Measurements from ENCODE around the gene LHPP.
"Not testable (repeated sequence)": the region's sequence is repeated elsewhere in the genome, so short reads cannot be mapped to it uniquely, and the experiment has no call there.

Gene LHPP

DNA sequence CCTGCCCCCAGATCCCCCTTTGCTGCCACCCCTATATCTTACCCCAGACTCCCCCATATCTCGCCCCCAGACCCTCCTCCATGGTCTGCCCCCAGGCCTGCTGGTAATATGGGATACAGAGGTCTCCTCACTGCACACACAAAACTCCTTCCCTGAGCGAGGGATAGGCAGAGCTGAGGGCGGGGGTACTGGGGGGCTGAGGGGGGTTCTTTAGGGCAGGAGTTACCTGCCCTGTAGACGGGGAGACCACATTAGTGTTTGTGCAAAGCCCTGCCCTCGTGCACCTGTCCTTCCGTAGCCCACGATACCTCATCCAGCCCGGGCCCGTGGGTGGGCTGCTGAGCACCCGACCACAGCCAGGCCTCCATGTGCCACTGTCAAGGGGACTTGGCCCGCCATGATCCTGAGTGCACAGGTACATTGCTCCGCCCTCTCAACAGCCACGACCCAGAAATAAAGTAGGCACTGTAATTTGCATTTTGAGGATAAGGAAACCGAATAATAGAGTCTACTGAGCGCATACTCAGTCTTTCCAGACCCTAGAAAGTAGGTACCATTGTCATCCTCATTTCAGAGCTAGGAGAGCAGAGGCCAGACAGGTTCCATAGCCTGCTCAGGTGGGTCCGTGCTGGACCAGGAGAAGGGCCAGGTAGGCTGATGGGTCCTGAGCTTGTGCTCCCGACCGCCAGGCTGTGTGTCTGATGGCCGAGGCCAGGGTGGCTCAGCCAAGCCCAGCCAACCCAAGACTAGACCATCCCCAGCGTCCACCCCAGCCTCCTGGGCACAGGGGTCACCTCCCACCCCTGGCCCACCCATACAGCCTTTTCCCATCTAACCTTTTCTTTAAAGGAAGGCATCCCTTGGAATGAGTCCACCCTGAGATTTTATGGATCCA lies 115.2 kb downstream of the LHPP start:
- DNase-seq = no peak

DNA sequence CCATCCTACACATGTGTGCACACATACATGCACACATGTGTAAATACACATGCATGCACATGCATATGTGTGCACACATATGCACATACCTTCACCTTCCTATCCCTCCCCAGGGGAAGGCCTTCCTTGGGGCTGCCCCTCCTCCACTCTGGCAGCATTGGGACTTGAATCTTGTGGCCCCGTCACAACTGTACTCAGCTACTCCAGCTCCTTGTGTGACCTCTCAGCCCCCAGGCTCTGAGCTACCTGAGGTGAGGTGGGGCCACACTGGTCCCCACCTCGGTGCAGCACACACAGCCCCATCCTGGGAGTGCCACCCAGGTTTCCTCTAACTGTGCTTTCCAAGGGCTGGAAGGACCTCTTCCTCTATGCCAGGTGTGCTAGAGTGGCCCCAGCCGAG lies 116.0 kb downstream of the LHPP start:
- DNase-seq = no peak

DNA sequence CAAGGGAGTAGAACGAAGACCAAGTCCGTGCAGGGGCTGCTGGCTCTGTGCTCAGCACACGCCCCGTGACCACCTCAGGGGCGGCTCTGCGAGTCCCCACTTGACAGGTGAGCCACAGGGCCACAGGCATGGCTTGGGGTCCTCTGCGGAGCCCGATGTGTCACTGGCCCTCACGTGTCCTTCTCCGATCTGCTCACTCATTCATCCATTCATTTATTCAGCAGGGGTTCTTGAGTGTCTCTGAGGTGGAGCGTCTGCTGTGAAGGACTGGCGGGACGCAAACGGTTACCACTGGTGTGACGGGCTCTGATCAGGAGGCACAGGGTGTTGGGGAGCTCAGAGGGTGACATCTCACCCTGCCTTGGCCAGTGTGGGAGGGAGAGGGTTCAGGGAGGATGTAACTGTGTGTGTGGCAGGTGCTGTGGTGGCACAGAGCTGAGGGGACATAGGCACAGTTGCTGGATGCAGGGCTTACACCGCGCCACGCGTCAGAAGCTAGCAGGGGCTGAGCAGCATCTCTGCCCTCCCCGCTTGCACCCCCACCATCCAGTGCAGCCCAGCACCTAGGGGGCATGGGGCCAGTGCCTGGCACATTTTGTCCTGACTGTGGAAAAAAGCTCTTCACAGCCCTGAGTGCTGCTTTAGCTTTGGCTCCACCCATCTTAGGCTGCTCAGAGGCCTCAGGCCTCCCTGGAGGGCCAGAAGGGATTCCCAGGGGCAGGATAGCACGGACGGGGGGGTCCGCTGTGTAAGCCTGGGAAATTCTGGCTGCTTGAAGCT lies 116.8 kb downstream of the LHPP start:
- DNase-seq = no peak

DNA sequence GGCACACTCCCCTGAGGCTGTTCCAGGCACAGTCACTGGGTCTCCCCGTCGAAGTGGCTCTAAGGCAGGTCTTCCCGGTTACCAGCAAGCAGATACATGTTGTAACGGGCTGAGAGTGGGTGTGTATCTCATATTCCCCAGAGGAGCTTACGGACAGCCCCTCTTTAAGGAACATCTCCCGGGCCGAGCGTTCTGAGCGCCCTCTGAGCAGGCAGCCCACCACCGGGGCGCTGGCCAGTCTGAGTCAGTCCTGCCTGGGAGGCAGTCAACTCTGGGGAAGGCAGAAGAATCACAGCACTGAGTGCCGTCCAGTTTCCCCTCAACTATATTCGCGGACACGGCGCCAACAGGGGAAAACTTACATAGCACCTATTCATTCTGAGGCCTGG lies 117.4 kb downstream of the LHPP start:
- DNase-seq = no peak

DNA sequence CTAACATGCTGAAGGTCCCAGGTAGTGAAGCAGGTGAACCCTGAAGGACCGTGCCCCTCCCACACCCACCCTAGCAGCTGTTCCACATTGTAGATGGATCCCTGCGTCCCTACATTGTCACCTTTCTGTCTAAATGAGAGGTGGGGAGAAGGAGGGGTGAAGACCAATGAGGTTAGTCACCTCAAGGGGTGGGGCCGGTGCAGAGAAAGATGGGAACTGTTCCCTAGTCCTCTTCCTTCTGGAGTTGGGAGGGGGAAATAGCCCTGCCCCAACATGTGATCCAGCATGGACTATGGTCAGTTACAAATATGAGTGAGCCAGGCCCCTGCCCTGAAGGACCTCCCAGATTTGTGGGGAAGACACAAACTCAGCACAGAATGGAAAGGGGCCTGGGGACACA lies 124.5 kb downstream of the LHPP start:
- DNase-seq = no peak

DNA sequence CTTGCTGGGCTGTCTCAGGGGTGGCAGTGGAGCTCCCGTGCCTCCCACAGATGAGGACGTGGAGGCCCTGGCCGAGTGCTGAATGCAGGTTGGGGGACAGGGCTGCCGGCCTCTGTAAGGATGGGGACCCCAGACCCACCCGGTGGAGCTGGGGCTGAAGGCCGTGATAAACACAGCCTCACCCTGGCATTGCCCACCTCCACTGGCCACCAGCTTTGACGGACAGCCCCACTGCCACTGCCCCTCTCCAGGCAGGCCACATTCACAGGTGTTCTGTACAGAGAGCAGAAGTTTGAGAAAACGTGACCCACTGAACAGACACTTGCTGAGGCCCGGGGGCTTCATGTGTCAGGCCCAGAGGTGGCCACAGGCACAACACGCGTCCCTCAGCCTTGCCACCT lies 126.2 kb downstream of the LHPP start:
- DNase-seq = no peak

DNA sequence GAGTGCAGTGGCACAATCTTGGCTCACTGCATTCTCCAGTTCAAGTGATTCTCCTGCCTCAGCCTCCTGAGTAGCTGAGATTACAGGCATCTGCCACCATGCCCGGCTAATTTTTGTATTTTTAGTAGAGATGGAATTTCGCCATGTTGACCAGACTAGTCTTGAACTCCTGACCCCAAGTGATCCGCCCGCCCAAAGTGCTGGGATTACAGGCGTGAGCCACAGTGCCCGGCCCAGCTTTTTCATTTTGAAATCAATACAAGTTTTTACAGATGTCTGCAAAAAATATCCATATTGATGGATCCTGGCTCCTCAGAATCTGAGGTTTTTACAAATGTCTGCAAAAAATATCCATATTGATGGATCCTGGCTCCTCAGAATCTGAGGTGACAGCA lies 126.7 kb downstream of the LHPP start:
- not testable (repeated sequence) for DNase-seq

DNA sequence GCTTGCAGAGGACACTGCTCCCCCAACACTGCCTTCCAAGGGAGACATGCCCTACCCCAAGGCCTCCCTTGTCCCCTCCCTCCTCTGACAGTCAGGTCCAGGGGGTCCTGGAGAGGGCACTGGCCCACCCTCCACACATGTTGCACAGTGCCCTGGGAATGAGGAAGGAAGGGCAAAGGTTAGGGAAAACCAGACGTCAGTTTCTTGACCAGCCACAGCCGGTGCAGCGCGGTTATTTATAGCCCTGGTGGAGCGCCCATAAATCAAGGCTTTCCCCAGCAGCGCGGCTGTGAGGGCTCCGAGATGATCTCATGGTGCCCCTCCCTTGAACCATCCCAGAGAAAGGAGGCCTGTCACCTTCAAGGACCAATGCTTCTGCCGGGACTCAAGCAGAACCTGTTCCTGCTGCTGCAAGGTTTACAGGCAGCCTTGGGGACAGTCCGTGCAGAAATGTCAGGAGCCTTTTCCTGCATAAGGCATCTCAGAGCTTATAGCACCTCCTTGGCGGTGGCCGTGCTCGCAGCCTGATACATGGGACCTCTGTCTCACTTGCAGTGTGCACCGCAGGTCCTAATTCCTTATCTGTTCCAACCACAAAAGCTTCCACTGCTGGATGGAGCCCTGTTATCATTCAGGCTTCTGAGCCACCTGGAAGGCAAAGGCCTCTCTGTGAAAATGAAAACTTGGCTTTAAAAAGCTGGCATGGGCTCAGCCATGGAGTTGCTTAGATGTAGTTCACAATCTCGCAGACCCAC lies 127.3 kb downstream of the LHPP start:
- DNase-seq = peak; percentile 26

DNA sequence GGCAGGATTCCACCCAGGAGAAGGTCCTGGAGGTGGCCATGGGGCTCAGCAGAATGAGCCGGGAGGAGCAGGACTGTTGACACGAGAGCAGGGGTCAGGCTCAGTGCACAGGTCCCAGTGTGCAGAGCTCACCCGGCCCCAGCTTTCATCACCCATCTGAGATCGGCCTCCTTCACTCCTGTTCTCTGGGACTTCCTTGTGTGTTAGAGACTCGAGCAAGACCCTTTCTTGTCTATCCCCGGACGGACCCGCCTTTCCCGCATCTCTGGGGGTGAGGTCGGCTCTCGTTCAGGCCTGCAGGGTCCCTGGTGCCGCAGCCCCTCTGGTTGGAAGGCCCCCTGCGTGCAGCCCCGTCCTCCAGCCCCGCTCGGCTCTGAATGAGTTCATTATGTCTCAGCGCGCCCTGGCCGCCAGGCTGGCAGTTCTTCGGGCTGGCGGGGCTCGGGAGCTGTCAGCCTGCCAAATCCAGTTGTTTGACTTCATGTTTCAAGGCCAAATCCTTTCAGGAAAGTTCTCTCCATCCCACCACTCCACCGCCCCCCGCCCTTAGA lies 127.9 kb downstream of the LHPP start:
- DNase-seq = no peak

DNA sequence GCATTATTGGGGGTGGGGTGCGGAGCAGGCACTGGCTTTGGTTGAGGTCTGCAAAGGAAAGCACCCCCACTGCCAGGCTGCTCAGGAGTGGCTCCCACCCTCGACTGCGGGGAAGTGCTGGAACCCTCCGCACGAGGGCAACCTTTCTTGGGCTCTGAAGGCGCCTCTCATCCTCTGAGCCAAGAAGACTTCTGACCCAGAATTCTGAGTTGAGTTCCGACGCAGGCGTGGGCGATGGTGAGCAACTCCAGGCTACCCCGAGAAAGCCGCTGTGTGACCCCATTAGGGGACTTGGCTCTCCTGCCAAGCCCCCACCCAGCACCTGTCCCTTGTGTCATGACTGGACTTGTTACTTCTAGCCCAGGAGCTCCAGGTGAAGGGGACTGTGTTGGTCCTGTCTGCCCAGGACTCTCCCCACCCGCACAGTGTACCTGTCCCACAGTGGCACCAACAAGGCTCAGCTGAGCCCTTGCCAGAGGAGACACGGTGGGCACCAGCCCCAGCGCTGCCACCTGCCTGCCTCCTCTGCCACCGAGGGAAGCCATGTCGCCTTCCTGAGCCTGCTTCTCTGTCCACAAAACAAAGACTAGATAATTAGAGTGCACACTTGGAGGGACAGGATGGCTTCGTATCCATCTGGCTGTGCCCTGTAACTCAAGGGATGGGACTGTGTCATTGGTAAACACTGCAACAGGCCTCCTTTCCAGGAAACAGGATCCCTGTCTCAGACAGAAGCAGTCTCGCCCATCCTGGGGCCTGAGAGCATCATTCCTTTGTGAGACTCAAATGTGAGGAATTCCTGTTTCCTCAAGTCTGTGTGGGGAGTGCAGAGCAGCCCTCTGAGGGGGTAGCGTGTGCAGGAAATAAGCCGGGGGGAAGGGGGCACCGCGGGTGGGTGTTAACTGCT lies 128.8 kb downstream of the LHPP start:
- DNase-seq = peak; percentile 4

DNA sequence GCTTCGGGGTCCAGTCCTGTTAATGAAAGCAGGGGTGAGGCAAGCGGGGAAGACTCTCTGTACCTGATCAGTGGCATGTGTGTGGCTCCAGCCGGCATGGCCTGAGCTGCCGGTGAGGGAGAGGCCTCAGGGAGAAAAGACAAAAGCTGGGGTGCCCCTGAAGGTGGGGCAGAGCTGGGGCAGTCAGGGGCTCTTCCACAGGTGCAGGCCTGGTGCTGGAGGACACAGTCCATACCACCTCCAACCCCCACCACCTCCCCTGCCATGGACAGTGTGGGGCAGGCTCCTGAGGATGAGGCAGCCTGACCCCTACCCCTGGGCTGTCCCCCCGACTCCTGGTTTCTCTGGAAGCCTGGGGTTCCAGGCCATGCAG lies 129.5 kb downstream of the LHPP start:
- DNase-seq = no peak

DNA sequence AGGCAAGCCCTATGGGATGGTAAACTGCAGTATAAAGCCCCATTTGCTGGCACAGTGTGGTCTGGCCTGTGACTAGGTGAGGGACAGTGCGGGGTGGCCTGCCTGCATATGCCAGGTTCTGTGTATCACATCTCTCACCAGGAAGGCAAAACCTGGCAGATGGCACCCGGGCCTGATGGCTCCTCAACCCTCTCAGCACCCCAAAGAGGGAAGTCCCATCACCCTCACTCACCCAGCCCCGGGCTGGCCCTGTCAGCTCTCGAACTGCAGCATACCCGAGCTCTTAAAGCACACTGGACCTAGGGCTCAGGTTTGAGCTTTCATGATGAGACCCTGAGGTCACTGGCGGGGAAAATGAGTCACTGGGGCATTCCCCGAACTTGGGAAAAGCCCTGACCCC lies 130.5 kb downstream of the LHPP start:
- no peak for DNase-seq

DNA sequence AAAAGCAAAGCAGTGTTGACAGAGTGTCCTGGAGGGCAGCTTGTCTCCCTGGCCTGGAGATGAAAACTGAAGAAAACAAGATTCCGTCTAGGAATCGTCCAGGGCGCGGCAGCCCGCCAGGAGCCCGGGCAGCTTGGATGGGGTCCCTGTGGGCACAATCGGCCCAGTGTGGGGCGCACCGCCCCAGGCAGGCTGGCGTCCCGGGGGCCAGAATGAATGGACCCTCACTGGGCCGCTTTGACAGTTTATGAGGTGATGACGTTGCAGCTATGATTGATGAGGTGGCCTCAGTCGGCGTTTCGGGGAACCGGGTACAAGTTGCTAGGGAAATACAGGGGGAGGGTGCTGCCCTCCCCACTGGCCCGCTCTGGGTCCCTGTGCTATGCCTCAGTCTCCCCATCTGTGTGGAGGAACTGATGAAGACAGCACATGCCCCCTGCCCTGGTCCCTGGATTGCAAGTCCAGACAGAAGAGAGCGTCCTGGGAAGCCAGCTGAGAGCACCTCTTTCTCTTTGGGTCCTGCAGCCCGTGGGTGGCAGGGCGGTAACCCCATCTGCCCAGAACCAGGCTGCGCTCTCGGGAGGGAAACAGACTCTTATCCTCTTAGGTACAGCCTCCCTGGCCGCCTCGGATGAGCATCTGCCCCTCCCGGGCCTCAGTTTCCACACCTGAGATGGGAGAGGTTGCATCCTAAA lies 131.3 kb downstream of the LHPP start:
- no peak for DNase-seq

DNA sequence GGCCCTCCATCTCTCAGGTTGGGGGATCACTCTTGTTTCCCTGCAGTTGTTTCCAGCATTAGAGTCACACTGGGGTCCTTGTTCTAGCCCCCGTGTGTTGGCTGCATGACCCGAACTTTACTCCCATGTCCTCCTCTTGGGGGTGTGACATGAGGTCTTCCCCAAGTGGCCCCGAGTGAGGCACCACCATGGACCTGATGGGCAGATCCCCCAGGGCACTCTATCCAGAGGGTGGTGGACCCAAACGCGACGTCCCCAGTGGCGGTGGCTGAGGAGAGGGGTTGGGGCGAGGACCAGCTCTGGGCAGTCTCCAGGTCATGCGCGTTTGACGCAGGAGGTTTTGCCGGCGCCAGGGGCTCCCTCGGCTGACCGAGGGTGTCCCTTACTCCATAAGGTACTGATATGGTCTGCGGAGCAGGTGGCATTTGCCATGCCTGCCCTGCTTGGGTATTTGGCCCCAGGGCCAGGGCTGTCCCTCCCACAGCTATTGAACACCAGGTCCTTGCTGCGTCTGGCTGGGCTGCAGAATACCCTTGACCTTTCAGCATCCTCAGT lies 131.9 kb downstream of the LHPP start:
- DNase-seq = no peak

DNA sequence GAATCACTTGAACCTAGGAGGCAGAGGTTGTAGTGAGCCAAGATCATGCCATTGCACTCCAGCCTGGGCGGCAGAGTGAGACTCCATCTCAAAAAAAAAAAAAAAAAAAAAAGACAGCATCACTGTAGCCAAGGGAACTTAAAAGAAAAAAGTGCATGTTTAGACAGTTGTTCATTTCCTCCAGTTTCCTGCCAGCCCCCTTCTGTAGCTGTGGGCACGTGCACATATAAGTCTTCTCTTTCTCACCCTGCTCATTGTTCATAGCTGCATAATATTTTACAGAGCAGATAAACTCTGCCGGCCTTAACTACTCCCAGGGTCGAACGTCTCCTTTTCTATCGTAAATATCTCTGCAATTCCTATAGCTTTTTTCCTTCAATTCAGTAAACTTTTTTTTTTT lies 132.6 kb downstream of the LHPP start:
- no peak for DNase-seq

DNA sequence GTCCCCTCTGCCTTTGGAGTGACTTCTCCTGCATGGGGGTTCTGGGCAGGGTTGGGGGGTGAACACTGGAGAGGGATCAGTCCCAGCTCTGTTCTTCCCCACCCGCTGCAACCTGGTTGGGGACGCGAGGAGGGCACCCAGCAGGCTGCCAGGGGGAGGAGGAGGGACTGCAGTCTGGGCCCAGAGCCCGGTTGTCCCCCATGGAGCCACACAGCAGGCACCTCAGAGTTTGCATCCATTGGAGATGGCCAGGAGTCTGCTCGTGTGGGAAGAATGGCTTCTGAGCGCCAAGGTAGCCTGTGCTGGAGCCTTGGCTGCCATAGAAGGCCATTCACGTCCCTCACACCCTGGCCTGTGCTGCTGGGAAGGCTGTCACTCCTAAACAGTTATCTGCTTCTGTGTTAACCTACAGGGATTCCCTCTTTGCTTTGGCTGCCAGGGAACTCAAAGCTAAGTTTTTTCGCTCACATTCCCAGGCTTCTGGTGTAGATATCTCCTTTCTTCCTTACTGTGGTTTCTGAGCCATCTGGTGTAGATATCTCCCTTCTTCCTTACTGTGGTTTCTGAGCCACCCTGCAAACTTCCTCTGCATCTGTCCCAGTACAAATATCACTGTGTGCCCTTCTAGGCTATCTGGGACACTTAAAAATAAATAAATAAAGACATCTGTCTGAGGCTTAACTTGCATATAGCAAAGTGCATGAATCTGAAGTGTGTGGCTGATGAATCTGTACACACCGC lies 133.7 kb downstream of the LHPP start:
- no peak for DNase-seq

DNA sequence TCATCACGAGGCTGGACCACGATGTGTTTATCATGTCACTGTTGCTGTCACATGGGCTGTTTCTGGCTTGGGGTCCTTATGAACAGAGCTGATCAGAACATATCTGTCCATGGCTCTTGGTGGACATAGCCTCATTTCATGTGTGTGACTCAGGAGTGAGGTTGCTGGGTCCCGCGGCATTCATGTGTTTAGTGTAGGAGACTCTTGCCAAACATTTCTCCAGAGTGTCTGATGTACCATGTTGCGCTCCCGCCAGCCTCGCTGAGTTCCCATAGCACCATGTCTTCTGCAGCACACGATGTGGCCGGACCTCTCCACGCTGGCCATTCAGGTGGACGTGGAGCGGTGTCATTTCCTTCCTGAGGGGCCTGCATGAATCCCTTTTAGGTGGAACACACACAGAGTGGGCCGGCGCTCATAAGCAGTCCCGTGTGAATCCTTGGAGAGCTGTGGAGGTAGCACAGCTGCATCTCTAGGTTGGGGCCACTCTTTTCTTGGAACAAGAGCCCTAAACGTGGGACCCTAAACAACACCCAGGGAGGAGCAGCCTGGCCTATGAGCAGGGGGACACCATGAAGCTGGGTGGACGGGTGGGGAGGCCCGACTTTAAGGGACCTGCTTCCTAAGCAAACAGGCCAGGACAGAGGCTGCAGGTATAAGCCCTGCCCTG lies 134.6 kb downstream of the LHPP start:
- DNase-seq = no peak

DNA sequence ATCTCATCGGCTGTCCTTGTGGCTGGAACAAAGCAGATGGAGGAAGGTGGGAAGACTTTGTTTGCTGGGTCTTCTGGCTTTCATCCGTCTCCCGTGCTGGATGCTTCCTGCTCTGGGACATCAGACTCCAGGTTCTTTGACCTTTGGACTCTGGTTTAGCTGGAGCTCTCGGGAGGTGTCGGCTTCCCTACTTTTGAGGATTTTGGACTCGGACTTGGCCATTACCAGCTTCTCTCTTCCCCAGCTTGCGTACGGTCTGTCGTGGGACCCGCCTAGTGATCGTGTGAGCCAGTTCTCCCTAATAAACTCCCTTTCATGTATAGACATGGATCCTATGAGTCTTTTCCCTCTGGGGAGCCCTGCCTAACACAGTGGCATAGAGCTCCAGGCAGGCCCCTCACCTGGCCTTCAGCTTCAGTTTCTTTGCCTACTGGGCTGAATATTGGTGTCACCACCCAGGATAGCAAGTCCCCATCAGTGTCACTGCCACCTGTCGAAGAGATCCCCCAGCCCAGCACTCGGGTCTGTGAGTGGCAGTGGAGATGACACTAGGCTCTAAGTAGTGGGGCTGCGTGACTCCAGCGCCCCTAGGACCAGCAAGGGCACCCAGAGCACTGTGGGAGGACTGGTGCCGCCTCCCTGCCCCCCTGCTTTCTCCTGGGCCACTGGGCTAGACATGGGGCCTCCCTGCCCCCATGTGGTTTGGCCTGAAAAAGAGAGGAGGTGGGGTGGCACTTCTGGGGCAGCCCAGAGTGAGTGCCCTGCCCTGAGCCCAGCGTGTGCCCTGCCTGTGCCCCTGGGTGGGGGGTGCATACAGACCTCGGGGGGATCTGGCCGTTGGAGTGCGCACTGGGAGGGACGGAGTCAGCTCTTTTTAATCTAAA lies 135.6 kb downstream of the LHPP start:
- DNase-seq = no peak

DNA sequence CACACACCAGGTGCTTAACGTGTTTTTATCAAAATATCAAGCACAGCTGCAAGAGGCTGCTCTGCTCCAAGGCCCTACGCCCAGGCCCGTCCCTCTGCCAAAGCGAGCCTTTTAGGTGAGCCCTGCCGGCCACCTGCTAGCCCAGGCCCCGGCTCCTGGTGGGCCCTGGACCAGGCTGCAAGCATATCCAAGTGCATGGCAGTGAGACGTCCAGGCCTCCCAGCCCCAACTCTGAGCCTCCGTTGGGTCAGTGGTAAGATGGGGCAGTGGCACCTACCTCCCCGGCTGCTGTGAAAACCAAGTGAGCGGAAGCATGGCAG lies 136.2 kb downstream of the LHPP start:
- DNase-seq = no peak

Data from fibroblast of skin of right biceps (primary cell).